ENCODE measurements around the gene TNS3. TPM values are rescaled to one million over a fixed set of nuclear protein-coding genes. Genes with fewer than 3 reads are reported as not detected.

TNS3 gene
- total and polyA plus RNA-seq, 4 experiments from 2014 or later, result 0.11 to 3.2 (median 1.3) TPM; not detected in 1

GRCh38 chr7:47454069-47454973, 127.6 kb downstream of the TNS3 start:
- H3K4me1 ChIP-seq (ENCODE audit: insufficient read depth, low read length), result no peaks in the 10 kb centered on the region
- POLR2A ChIA-PET (ENCODE audit: partially characterized antibody), result no interaction called here
- CTCF ChIA-PET (ENCODE audit: partially characterized antibody), result no interaction called here
- Mint-ChIP-seq H3K27ac (no peak overlapping the region), H3K36me3 (no peaks in the 10 kb centered on the region), H3K4me1 (no peaks in the 10 kb centered on the region), H3K27me3 (peaks cover 1 to 2% of the 10 kb centered on the region in 2 donors), H3K4me3 (no peak overlapping the region), H3K9me3 (peaks cover 0 to 1% (median 0%) of the 10 kb centered on the region in 8 donors)
- no peaks in the 10 kb centered on the region for H3K36me3 ChIP-seq (ENCODE audit: insufficient read depth, low read length)
- intact Hi-C loops (cut with micrococcal nuclease), result no loop called here
- DNase-seq, result no peak
- no peaks in the 10 kb centered on the region for H3K9me3 ChIP-seq (ENCODE audit: control insufficient read depth in 1 of 2, low read length in 2 of 2)
- no peaks in the 10 kb centered on the region for H3K27me3 ChIP-seq (ENCODE audit: insufficient read depth, low read length)
- H3K27ac ChIP-seq (ENCODE audit: low read depth, low read length), result no peak overlapping the region
- no peak overlapping the region for H3K4me3 ChIP-seq (ENCODE audit: low read length in 2 of 2)

GRCh38 chr7:47453093-47454061, 128.5 kb downstream of the TNS3 start:
- Mint-ChIP-seq H3K9me3 (peaks cover 0 to 1% (median 0%) of the 10 kb centered on the region in 8 donors), H3K4me3 (no peak overlapping the region), H3K36me3 (no peaks in the 10 kb centered on the region), H3K27me3 (peaks cover 1 to 2% of the 10 kb centered on the region in 2 donors), H3K4me1 (no peaks in the 10 kb centered on the region), H3K27ac (no peak overlapping the region)
- no peaks in the 10 kb centered on the region for H3K27me3 ChIP-seq (ENCODE audit: insufficient read depth, low read length)
- CTCF ChIA-PET (ENCODE audit: partially characterized antibody), result no interaction called here
- H3K27ac ChIP-seq (ENCODE audit: low read depth, low read length), result no peak overlapping the region
- DNase-seq, result no peak
- no peaks in the 10 kb centered on the region for H3K36me3 ChIP-seq (ENCODE audit: insufficient read depth, low read length)
- H3K4me1 ChIP-seq (ENCODE audit: insufficient read depth, low read length), result no peaks in the 10 kb centered on the region
- H3K9me3 ChIP-seq (ENCODE audit: control insufficient read depth in 1 of 2, low read length in 2 of 2), result no peaks in the 10 kb centered on the region
- POLR2A ChIA-PET (ENCODE audit: partially characterized antibody), result no interaction called here
- intact Hi-C loops (cut with micrococcal nuclease), result no loop called here
- no peak overlapping the region for H3K4me3 ChIP-seq (ENCODE audit: low read length in 2 of 2)

DNA sequence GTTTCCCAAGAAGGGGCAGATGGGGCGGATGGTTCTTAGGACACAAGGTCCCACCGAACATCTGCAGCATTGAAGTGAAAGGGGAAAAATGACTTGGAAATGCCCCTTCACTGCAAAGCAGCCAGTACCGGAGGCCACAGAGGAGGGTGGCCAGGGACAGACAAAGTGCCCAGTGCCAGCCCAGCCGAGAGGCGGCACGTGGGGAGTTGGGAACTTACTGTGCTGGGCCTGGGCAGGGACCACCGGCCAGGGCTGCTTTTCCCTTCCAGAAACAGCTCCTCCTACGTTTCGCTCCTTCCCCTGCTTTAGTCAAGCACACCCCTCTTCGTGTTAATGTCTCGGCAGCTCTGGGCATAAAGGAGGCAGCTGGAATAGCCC, 129.2 kb downstream of the TNS3 start:
- Mint-ChIP-seq H3K4me3 (no peak overlapping the region), H3K27ac (no peak overlapping the region), H3K4me1 (no peaks in the 10 kb centered on the region), H3K36me3 (no peaks in the 10 kb centered on the region), H3K27me3 (peaks cover 1 to 2% of the 10 kb centered on the region in 2 donors), H3K9me3 (peaks cover 0 to 2% (median 0%) of the 10 kb centered on the region in 8 donors)
- Histone ChIP-seq H3K36me3 (ENCODE audit: insufficient read depth, low read length) (no peaks in the 10 kb centered on the region), H3K27me3 (ENCODE audit: insufficient read depth, low read length) (no peaks in the 10 kb centered on the region), H3K9me3 (ENCODE audit: control insufficient read depth in 1 of 2, low read length in 2 of 2) (no peaks in the 10 kb centered on the region), H3K27ac (ENCODE audit: low read depth, low read length) (no peak overlapping the region), H3K4me1 (ENCODE audit: insufficient read depth, low read length) (no peaks in the 10 kb centered on the region), H3K4me3 (ENCODE audit: low read length in 2 of 2) (no peak overlapping the region)
- ChIA-PET POLR2A (ENCODE audit: partially characterized antibody) (no interaction called here), CTCF (ENCODE audit: partially characterized antibody) (no interaction called here)
- DNase-seq, result no peak
- intact Hi-C loops (cut with micrococcal nuclease), result no loop called here

- no peaks in the 10 kb centered on the region for H3K27me3 ChIP-seq (ENCODE audit: insufficient read depth, low read length)
- peaks cover 0 to 3% (median 0%) of the 10 kb centered on the region in 8 donors for H3K9me3 Mint-ChIP-seq
- H3K36me3 Mint-ChIP-seq, result no peaks in the 10 kb centered on the region
- ChIA-PET CTCF (ENCODE audit: partially characterized antibody) (no interaction called here), POLR2A (ENCODE audit: partially characterized antibody) (no interaction called here)
- no peaks in the 10 kb centered on the region for H3K4me1 ChIP-seq (ENCODE audit: insufficient read depth, low read length)
- H3K4me3 ChIP-seq (ENCODE audit: low read length in 2 of 2), result no peak overlapping the region
- no peaks in the 10 kb centered on the region for H3K36me3 ChIP-seq (ENCODE audit: insufficient read depth, low read length)
- H3K9me3 ChIP-seq (ENCODE audit: control insufficient read depth in 1 of 2, low read length in 2 of 2), result no peaks in the 10 kb centered on the region
- H3K4me1 Mint-ChIP-seq, result no peaks in the 10 kb centered on the region
- no peak overlapping the region for H3K27ac Mint-ChIP-seq
- peaks cover 1% of the 10 kb centered on the region in 2 donors for H3K27me3 Mint-ChIP-seq
- no peak overlapping the region for H3K27ac ChIP-seq (ENCODE audit: low read depth, low read length)
- intact Hi-C loops (cut with micrococcal nuclease), result no loop called here
- H3K4me3 Mint-ChIP-seq, result no peak overlapping the region
- no peak for DNase-seq
These were observed 129.6 kb downstream of the TNS3 start for GRCh38 chr7:47452295-47452694.

- no peak for DNase-seq
- intact Hi-C loops (cut with micrococcal nuclease), result no loop called here
- Histone ChIP-seq H3K9me3 (ENCODE audit: control insufficient read depth in 1 of 2, low read length in 2 of 2) (no peaks in the 10 kb centered on the region), H3K27ac (ENCODE audit: low read depth, low read length) (no peak overlapping the region), H3K27me3 (ENCODE audit: insufficient read depth, low read length) (no peaks in the 10 kb centered on the region), H3K4me3 (ENCODE audit: low read length in 2 of 2) (no peak overlapping the region), H3K4me1 (ENCODE audit: insufficient read depth, low read length) (no peaks in the 10 kb centered on the region), H3K36me3 (ENCODE audit: insufficient read depth, low read length) (no peaks in the 10 kb centered on the region)
- H3K27me3 Mint-ChIP-seq, result peaks cover 1% of the 10 kb centered on the region in 2 donors
- ChIA-PET CTCF (ENCODE audit: partially characterized antibody) (no interaction called here), POLR2A (ENCODE audit: partially characterized antibody) (no interaction called here)
- peaks cover 0 to 3% (median 0%) of the 10 kb centered on the region in 8 donors for H3K9me3 Mint-ChIP-seq
- H3K27ac Mint-ChIP-seq, result no peak overlapping the region
- no peak overlapping the region for H3K4me3 Mint-ChIP-seq
- H3K4me1 Mint-ChIP-seq, result no peaks in the 10 kb centered on the region
- no peaks in the 10 kb centered on the region for H3K36me3 Mint-ChIP-seq
These were observed 130.1 kb downstream of the TNS3 start for GRCh38 chr7:47451851-47452205.

DNA sequence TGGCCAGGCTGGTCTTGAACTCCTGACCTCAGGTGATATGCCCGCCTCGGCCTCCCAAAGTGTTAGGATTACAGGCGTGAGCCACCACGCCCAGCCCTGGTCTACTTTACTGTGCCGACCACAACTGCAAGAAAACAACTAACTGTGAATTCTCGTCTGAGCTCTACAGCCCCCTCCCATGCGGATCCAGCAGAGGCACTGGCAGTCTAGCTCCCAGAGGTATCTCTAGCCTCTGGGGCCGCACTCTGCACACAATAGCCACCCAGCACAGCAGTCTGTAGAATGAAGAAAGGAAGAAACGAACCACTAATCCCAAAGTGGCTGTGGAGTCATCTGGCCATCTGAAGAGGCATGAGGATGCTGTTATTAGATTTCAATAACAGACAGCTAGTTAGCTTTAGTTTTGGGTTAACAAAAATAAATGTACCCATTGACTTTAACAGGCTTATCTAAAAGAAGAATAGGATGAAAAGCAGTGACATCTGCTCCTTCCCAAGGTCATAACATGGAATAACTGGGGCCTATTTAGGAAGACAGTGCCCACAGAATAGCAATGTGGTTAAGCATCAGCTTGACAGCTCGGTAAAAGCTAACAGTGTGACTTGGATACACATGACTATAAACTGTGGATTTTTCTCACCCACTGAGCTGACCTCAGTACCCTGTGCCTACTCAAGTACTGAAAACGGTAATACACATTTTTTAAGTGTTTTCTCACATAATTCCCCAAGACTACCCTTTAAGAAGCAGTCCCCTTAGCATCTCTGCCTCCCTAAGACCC, 131.9 kb downstream of the TNS3 start:
- Histone ChIP-seq H3K27me3 (ENCODE audit: insufficient read depth, low read length) (no peaks in the 10 kb centered on the region), H3K4me1 (ENCODE audit: insufficient read depth, low read length) (no peaks in the 10 kb centered on the region), H3K4me3 (ENCODE audit: low read length in 2 of 2) (no peak overlapping the region), H3K27ac (ENCODE audit: low read depth, low read length) (no peak overlapping the region), H3K36me3 (ENCODE audit: insufficient read depth, low read length) (no peaks in the 10 kb centered on the region), H3K9me3 (ENCODE audit: control insufficient read depth in 1 of 2, low read length in 2 of 2) (no peaks in the 10 kb centered on the region)
- H3K9me3 Mint-ChIP-seq, result peaks cover 0 to 3% (median 0%) of the 10 kb centered on the region in 8 donors
- no peaks in the 10 kb centered on the region for H3K36me3 Mint-ChIP-seq
- intact Hi-C loops (cut with micrococcal nuclease), result no loop called here
- H3K27ac Mint-ChIP-seq, result no peak overlapping the region
- no peak for DNase-seq
- H3K4me1 Mint-ChIP-seq, result no peaks in the 10 kb centered on the region
- H3K4me3 Mint-ChIP-seq, result no peak overlapping the region
- H3K27me3 Mint-ChIP-seq, result peaks cover 1% of the 10 kb centered on the region in 2 donors
- POLR2A ChIA-PET (ENCODE audit: partially characterized antibody), result no interaction called here
- CTCF ChIA-PET (ENCODE audit: partially characterized antibody), result no interaction called here

- Mint-ChIP-seq H3K4me3 (no peak overlapping the region), H3K4me1 (no peaks in the 10 kb centered on the region), H3K27me3 (peaks cover 0 to 1% of the 10 kb centered on the region in 2 donors), H3K36me3 (no peaks in the 10 kb centered on the region), H3K9me3 (peaks cover 0 to 3% (median 0%) of the 10 kb centered on the region in 8 donors), H3K27ac (no peak overlapping the region)
- Histone ChIP-seq H3K27ac (ENCODE audit: low read depth, low read length) (no peak overlapping the region), H3K36me3 (ENCODE audit: insufficient read depth, low read length) (no peaks in the 10 kb centered on the region), H3K4me3 (ENCODE audit: low read length in 2 of 2) (no peak overlapping the region), H3K4me1 (ENCODE audit: insufficient read depth, low read length) (no peaks in the 10 kb centered on the region), H3K27me3 (ENCODE audit: insufficient read depth, low read length) (no peaks in the 10 kb centered on the region), H3K9me3 (ENCODE audit: control insufficient read depth in 1 of 2, low read length in 2 of 2) (no peaks in the 10 kb centered on the region)
- POLR2A ChIA-PET (ENCODE audit: partially characterized antibody), result no interaction called here
- no peak for DNase-seq
- intact Hi-C loops (cut with micrococcal nuclease), result no loop called here
- CTCF ChIA-PET (ENCODE audit: partially characterized antibody), result no interaction called here
These were observed 132.9 kb downstream of the TNS3 start for GRCh38 chr7:47448971-47449370.

Measured in CD4-positive, alpha-beta memory T cell (primary cell).